HG03354 (cell line): ENCODE measurements around the gene IQSEC2.

Source experiments
- ATAC-seq: cut with Tn5 transposase; IDR thresholded peaks from one replicate; pipeline ENCODE4 v1.9.1; 2021; ENCODE audit warnings: mild to moderate bottlenecking; ENCODE audit not compliant: unreplicated experiment, poor library complexity, severe bottlenecking

The IQSEC2 gene

DNA sequence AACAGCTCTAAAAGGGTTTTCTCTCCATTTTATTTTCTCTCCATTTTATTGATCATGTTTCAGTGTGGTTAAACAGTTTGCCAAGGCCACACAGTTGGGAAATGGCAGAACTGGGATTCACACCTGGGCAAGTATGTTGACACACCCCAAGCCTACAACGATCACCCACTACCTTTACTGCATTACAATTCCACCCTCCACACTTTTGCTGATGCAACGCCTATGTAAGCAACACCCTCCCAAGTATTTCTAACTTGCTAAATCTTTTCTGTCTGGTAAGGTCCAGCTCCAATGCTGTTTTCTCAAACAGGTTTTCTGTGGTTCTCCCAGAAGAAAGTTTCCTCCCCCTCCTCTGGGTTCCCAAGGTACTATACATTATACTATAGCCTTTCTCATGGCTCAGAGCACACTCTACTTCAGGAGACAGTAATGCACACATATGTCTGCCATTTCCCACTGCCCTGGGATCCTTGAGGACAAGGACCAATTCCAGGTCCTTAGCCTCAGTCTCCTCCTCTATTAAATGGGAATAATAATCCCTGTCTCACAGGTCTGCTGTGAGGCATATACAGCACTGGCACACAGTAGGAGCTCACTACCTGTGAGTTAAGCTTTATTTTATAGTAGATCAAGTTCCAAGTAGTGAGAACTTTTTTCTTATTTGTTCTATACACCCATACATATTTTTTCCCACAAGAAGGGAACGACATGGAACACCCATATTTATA lies 27.9 kb downstream of the IQSEC2 start:
- ATAC-seq: no peak

DNA sequence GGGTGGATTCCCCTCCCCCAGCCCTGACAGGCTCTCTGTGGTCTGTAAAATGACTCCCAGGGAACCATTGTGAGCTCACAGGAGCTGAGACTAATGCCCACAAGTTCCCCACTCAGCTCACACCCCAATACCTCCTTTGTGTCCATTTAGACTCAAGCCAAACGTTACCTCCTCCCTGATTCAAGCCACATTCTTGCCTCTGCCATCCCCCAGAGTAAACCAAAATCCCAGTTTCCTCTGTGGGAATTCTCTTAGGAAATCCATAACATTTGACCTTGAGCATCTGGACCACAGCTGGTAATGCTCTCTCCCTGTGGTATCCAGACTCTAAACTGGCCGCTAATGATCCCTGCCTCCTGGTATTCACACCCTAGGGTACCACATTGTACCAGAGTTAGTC lies 30.1 kb downstream of the IQSEC2 start:
- ATAC-seq: no peak

DNA sequence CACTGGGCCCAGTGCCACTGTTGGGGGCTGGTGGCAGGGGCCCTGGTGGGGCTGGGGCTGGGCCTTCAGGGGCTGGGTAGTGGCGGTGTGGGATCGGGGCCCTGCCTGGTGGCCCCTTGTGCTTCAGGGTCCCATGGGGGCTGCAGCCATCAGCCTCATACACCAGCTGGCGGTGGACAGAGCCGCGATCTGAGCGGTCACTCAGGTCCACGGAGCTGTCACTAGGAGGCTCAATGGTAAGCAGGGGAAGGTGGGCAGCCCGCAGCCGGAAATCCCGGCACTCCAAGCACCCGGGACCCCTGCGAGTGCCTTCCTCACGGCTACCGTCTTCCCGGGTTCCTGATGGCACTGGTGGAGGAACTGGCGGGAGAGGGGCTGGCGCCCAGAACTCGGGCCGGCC lies 30.8 kb downstream of the IQSEC2 start:
- ATAC-seq: no peak

DNA sequence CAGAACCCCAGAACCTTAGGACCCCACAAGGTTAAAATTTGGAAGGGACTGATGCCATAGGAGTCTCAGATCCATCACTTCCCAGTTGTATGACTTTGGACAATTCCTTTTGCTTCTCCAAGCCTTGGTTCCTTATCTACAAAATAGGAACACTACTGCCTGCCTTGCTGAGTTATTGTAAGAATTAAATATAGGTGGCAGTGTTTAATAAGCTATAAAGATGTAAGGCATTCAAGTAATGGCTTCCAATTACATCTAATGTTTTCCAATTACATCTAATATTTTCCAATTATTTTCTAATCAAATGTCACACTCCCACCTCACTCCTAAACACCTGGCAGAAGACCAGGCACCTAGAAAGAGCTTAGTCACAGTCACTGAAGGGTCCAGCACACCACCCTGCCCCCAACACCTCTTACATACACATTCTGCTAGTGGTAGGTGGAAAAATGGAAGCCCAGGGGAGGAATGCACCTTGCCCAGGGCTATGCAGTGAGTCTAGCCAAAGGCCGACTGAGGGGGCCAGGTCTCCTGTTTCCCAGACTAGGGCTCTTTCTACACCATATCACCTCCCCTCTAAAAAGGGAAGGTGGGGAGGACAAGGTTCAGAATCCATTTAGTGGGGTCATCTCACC lies 31.9 kb downstream of the IQSEC2 start:
- no peak for ATAC-seq

DNA sequence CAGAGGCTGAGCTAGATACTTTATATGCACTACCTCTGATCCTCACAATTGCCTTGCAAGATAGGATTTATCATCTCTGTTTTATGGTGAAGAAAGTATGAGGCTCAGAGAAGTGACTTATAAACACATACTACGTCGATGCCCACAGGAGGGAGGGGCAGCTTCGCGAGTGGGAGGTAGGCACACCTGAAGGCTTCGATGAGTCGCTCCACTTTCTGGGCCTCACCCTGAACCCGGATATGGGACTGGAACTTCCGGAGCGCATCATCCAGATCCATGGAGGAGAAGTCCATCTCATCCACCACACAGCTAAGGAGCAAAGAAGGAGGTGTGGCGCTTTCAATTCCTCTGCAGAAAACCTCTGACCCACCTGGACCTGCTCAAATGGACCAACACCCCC lies 33.5 kb downstream of the IQSEC2 start:
- no peak for ATAC-seq

DNA sequence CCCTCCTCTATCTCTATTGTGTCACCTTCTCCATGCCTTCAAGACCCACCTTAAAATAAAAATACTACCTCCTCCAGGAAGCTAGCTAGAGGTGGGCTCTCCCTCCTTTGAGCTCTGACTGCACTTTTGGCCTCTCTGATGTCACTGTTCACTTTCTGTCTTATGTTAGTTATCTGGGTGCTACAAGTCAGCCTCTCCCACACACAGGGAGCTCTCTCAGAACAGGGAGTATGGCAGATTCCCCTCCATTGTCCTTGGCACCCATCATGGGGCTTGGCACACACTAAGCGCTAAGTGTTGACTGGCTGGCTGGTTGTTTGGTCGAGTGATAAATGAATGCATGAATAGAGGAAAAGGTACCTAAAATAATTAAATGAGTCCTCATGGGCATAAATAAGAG lies 35.2 kb downstream of the IQSEC2 start:
- ATAC-seq: no peak

DNA sequence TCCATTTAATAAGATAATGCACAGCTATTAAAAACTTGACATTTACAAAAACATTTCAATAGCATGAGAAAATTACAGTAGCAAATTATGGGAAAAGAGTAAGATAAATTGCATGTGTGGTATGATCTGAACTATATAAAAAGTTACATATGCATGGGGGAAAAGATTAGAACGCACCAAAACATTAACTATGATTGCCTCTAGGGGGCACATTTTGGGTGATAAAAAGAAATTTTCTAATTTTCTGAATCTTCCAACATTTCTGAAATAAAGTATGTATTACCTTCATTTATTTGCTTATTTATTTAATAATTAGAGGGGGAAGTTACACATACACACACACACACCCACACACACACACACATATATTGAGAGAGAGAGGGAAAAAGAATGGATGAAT lies 36.8 kb downstream of the IQSEC2 start:
- ATAC-seq: no peak

DNA sequence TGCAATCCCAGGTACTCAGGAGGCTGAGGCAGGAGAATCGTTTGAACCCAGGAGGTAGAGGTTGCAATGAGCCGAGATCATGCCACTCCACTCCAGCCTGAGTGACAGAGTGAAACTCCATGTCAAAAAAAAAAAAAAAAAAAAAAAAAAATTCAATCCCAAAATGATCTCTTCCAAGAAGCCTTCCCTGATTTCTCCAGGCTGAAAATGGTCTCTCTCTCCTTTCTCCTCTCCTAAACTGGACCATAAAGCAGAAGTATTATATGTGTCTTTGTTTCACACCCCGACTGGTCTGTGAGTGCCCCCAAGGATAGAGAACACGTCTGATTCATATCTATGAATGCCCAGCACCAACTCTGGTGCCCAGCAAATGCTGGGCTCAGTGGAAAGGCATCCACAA lies 39.1 kb downstream of the IQSEC2 start:
- ATAC-seq: no peak

DNA sequence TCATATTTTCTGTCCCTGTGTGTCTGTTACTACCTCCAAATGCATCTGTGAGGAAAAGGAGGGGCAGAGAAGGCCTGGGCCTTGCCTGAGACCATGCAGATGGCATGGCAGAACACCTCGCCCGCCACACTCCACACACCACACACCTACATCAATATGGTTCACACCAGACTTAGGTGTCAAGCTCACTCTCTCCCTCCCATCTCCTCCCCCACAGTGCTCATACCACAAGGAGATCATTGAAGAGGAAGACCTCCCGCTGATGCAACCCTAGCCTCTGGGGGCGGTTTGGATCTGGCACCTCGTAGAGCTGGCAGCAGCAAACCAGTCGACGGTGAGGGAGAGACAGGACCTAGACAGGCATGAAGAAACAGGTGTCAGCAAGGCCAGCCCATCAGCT lies 39.8 kb downstream of the IQSEC2 start:
- no peak for ATAC-seq

DNA sequence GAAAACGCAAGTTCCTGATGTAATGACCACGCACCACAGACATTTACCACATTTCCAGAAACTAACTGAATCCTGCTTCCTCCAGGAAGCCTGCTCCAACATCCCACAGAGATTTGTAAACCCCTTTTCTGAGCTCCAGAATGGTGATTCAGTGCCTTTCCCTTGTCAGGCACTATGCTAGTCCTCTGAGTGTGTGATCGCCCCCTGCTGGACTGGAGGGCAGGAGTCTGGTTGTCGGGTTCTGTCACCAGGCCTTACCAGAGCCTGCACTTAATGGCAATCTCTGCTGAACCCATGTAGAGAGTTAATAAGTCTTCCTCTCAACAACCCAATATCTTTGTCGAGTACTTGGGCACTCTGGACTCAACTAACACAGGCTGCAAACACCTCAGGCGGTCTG lies 41.9 kb downstream of the IQSEC2 start:
- ATAC-seq: peak; percentile 64

DNA sequence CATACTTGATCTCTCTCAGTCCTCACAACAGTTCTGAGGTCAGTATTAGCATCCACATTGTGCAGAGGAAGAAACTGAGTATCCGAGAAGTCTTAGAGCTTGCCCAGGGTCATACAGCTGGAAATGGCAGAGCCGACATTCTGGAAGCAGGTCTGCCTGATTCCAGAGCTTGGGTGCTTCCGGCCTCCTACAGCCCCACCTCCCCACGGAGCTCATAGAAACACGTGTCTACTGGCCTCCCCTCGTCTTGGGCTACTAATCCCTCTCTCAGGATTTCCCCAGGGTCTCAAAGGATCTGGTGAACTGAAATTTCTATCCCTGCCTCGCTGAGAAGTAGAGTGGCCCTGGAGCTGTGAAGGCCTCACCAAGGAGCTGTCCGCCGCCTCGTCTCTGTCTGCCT lies 44.3 kb downstream of the IQSEC2 start:
- no peak for ATAC-seq

DNA sequence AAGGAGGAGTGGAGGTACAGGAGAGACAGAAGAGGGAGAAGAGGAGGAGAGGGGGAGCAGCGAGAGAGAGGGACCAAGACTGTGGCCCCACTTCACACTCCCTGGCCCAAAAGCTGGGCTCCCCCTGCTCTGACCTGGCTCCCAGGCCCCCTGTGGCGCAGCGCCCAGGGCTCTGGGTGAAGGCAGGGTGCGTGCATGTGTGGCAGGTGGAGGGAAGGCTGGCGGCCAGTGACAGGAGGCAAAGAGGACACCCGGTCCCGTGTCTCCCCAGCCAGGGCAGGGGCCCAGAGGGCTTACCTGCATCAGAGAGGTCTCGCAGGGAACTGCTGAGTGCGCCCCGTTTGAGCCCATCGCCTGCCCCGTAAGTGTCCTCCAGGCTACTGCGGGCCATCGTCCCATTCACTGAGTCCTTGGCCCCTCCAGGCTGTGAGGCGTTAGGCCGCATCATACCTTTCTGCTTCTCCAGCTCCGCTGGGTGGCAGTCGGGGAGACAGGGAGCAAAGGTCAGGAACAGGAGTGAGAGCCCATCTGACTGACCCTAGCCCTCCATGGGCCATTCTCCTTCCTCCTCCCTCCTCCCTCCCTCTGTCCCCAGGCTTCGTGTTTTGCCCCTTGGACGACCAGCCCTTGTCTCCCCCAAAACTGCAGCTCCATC lies 45.2 kb downstream of the IQSEC2 start:
- ATAC-seq: no peak

DNA sequence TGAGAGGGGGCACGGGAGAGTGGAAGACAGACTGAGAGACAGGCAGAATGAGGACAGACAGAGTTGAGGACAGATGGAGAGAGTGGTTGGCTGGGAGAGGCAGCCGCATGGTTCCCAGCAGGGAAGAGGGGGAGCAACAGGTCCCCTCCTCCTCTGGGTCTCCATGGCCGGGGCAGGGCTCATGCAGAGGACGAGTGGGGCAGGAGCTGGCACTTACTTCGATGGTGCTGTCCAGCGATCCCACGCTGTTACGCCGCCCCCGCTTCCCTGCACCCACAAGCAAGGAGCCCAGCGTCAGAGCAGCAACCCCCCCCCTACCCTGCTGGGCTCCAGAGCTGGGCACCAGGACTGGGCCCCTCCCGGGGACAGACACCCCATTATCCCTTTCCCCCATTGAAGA lies 45.8 kb downstream of the IQSEC2 start:
- ATAC-seq: no peak

DNA sequence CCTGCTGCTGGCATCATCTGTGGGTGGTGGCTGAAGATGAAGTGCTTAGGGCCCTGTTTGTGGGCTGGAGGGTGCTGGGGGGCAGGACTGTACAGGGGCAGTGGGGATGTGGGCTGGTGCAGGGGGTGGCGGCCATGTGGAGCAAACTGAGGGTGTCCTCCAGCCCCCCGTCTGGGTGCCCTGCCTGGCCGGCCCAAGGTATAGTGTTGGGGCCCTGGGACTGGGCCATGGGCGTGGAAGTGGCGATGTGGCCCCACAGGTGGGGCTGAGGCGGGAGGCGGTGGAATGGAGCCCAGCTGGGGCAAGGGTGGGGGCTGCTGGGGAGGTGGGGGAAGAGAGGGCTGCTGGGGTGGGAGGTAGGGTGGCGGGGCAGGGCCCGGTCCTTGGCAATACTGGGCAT lies 46.9 kb downstream of the IQSEC2 start:
- ATAC-seq: no peak

DNA sequence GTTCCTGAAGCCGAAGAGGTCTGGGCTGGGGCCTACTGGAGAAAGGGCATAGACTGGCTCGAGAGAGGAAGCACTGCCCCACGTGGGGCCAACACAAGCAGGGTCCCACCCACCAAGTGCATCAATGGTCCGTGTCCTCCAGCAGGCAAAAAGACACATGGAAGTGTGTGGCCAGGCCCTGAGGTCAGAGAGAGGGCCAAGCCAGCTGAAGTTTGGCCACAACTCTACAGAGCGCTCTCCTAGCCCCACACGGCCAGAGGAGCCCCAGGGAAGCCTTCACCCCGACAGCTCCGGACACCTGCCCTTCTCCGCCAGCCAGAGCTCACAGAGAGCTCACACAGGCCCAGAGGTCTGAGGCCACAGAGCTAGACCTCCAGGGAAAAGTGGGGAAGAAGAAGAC lies 47.8 kb downstream of the IQSEC2 start:
- ATAC-seq: no peak

DNA sequence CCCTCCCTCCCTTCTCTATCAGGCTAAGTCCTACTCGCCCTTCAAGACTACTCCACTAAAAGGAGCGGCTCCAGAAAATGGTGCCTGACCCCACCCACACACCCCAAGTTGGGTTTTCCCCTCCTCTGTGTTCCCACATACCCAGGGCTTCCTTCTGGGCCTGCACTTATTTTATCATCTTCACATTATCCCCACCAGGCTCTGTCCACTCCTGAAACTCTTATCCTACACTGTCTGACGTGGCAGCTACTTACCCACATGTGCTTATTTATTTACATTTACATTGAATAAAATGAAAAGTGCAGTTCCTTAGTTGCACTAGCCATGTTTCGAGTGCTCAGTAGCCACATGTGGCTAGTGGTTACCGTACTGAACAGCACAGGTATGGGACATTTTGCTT lies 51.3 kb downstream of the IQSEC2 start:
- no peak for ATAC-seq

DNA sequence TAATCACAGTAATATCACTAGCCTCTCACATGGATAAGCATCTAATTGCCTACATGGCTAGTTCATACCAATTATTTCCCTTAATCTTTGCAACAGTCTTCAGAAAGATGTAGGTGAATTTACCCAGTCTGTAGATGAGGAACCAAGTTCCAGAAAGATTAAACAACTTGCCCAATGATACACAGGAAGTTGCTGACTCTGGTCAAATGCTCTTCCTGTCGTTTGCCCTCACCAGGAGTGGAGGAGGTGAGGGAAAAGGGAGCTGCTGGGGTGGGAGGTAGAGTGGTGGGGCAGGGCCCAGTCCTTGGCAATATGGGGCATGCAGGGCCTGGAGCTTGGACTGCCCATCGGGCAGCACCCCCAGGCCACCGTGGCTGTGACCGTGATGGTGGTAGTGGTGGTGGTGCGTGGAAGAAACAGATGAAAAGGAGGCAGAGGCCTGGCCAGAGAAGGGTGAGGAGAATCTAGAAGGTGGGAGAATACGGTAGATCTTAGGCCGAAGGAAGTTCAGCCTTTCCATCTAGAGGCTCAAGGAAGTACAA lies 54.1 kb downstream of the IQSEC2 start:
- no peak for ATAC-seq

DNA sequence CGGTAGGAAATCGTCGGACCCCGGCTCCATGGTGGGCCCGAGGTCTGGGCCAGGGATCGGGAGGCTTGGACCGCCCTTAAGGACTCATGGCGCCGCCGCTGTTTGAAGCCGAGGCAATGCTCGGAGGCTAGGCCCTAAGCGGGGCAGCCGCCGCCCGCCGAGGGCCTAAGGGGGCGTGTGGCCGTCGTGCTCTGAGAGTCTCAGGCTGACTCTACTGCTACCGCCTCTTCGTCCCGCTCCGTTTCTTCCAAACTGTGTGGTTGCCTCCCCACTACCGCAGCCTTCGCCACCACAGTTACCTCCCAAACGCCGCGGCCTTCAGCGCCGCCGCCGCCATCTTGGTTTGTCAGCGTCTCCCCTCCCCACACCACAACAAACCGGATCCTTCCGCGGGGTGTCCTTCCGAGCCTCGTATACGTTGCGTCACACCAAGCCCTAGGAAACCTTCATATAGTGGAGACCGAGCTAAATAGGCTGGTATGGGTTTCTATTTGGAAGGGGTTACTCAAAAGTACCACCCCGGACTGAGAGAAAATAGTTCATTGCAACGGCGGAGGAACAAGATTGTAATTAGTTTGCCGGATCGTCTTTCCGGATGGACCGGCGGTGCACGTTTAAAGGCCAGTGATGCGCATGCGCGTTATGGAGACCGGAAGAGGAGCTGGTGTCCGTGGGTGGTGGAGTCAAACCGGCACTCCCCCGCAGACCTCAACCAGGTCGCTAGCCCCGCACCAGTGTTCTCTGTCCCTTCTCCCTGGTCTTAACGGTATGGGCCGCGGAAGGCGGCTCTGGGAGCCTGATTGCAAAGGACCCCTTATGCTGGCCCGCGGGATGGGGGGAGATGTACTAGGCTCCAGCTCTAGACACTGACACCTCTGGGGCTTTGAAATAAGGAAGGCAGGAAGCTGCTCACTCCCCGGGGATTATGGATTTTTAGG lies 56.3 kb downstream of the IQSEC2 start, which contains the start of gene KDM5C:
Gene KDM5C, minus strand, starts transcription at position 348 of the 938 bp plus-strand sequence. Its CDS starts 318 bp downstream, at position 30.
- peak; percentile 89 for ATAC-seq

DNA sequence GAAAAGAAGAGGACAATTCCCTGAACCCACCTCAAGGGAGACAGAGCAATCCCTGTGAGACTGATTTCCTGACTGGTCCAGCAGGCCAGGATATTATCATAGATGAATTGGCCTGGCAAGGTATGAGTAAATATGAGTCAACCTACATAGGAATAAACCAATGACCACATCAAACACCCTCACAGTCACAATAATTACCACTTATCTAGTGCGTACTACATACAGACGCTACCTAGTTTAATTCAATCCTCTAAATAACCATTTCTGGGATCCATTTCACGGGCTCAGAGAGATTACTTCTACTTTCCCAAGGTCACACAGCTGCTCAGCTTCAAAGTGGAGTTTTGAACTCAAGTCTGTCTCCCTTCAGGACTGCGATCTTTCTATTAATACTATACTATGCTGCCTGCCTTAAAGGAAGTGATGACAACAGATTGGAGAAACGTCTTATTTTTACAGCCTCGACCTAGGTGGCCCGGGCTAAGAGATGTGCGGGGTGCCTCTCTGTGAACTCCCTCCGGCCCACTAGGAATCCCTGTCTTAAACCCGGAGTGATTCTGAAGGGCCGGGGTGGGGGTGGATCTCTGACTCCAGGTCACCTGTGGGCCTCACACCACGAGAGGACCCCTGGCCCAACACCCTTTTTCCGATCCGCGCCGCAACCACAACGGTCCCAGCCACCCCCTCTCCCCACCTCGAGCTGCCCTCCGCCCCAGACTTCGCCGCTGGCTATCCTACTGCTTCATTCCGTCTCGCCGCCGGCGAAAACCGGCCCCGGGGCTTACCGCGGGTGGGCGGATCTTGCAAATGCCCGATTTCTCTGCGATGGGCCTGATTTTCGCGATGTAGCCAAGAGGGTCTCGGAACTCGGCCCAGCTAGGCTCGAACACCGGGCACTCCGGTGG lies 57.2 kb downstream of the IQSEC2 start:
- peak; percentile 12 for ATAC-seq
